Heart right ventricle (tissue), 16 donors: ENCODE results near the gene ADH1C. TPM values are rescaled to one million over a fixed set of nuclear protein-coding genes. Genes with fewer than 3 reads are reported as not detected.
A peak's percentile ranks its signal among the peaks of the same experiment; 100 is the strongest.
"Not testable (repeated sequence)": the region's sequence is repeated elsewhere in the genome, so short reads cannot be mapped to it uniquely, and the experiment has no call there.

Source experiments
- ATAC-seq, 8 donors: fragments of 200-7000 bp; cut with Tn5 transposase; one replicate each; pipeline ENCODE4 v1.9.1; 2020; ENCODE audit warnings: mild to moderate bottlenecking in 8 of 8, moderate library complexity in 8 of 8, moderate number of reproducible peaks in 1 of 8
- DNase-seq, 2 donors: peaks; one replicate each; pipeline ENCODE4 v3.0.0-alpha.2; 2020
- H3K27ac ChIP-seq, 10 donors: fragments of 200-600 bp; sonication (generic) in 2 of 10; one replicate each; pipeline versions ENCODE4 v1.5.0 to v1.8.0; 2020 to 2022; ENCODE audit warnings: mild to moderate bottlenecking in 3 of 10
- H3K27me3 ChIP-seq, 7 donors: fragments of 200-600 bp; one replicate each; pipeline ENCODE4 v1.8.0; 2021 to 2022; ENCODE audit warnings: mild to moderate bottlenecking in 2 of 7
- H3K36me3 ChIP-seq, 9 donors: fragments of 200-600 bp; sonication (generic) in 1 of 9; one replicate each; pipeline versions ENCODE4 v1.5.0 to v1.8.0; 2020 to 2022; ENCODE audit warnings: mild to moderate bottlenecking in 2 of 9
- H3K4me1 ChIP-seq, 9 donors: fragments of 200-600 bp; sonication (generic) in 1 of 9; one replicate each; pipeline versions ENCODE4 v1.5.0 to v1.8.0; 2020 to 2022; ENCODE audit warnings: mild to moderate bottlenecking in 4 of 9
- H3K4me3 ChIP-seq, 10 donors: fragments of 200-600 bp; sonication (generic) in 2 of 10; one replicate each; pipeline versions ENCODE4 v1.5.0 to v1.8.0; 2020 to 2022; ENCODE audit warnings: mild to moderate bottlenecking in 7 of 10, moderate library complexity in 2 of 10
- H3K9me3 ChIP-seq, 11 donors: fragments of 200-600 bp in 10 of 11; sonication (generic) in 2 of 11; one replicate each; pipeline versions ENCODE4 v1.5.0 to v1.8.0; 2013 to 2022; ENCODE audit warnings: mild to moderate bottlenecking in 2 of 11, control low read depth in 1 of 11, moderate library complexity in 1 of 11
- CTCF ChIP-seq, 9 donors: fragments of 200-600 bp; sonication (generic) in 2 of 9; IDR thresholded peaks; one replicate each; pipeline versions ENCODE4 v1.5.0 to v1.8.0; 2021 to 2022; ENCODE audit warnings: antibody characterized with exemption in 9 of 9, mild to moderate bottlenecking in 5 of 9, moderate library complexity in 1 of 9
- WGBS, 2 donors: extraction: QIAGEN DNeasy Blood & Tissue Kit; methylation state at CpG; one replicate each; pipeline ENCODE4 v1.1.7; 2013; ENCODE audit warnings: inconsistent platforms in 1 of 2; 5-methylcytosine and 5-hydroxymethylcytosine counted together
- intact Hi-C, 10 donors: fragments of 100-400 bp; cut with DNase I; formaldehyde crosslinking; loops; one replicate each; pipeline versions ENCODE4 v1.11.1 to v1.14.2; 2022
- polyA plus RNA-seq, 2 donors: library from polyadenylated mRNA; stranded (reverse); fragments of 200-250 nt; gene quantifications; one replicate each; pipeline ENCODE4 v1.2.3, GENCODE V29; 2013
- total RNA-seq, 10 donors: library from RNA; stranded (reverse); fragmentation: NEBNext Ultra II Directional in 3 of 10; extraction: Animal tissue kit (Norgen Biotek cat#: 25700) in 3 of 10; gene quantifications; one replicate each; pipeline versions ENCODE4 v1.2.1 to v1.2.4, GENCODE V29; 2021 to 2023
- donor health status: Arrhythmogenic right ventricular cardiomyopathy.
- donor health status: ischemic (EF 13 %, LVEDD 7.1; RV severe dilation, severe dysfunction).
- donor health status: healthy with polysubstance abuse.
- donor health status: DM: no; HTN: yes; CAD: no.
- donor health status: DM: no; HTN: no; CAD: no.
- donor health status: ischemic (EF 25% LVEDD 6.9; RV normal size, moderate dysfunction).
- donor health status: ischemic (EF 25% LVEDD 5.7; RV mildly dilated, moderate dysfunction).
- donor health status: healthy.
- donor health status: DM: yes; HTN: yes; CAD: no.
- donor health status: Ischemic cardiomyopathy.
- donor health status: ischemic (EF 35%, LVEDD 5.7; RV mildly dilated, moderate dysfunction).
- donor health status: nonischemic (EF 11% LVEDD 7.7; RV severe dilation, severe dysfunction).
- donor health status: DM: yes; HTN: yes; CAD: no.
- donor health status: PGD.
- donor health status: ischemic (EF 29% LVEDD 5.4; RV normal size, mild dysfunction).
- donor health status: nonischemic (EF 23%, LVEDD 6.1; RV moderate dilation, normal function).

The ADH1C gene
- total and polyA plus RNA-seq, 12 donors = 0.85 to 8.6 (median 2.1) TPM

- TF ChIP-seq CTCF (IDR thresholded peaks at IDR 0.05) = no peak
- ATAC-seq (no peak), DNase-seq (no peak)
- Histone ChIP-seq H3K27ac (peak overlapping the region; percentile 10 to 69 (median 54)), H3K4me3 (no peak overlapping the region), H3K4me1 (peaks cover 0 to 25% (median 17%) of the 10 kb centered on the region in 9 donors), H3K36me3 (no peaks in the 10 kb centered on the region), H3K27me3 (no peaks in the 10 kb centered on the region), H3K9me3 (peaks cover 0 to 21% (median 0%) of the 10 kb centered on the region in 11 donors)
- 52 to 58% methylated on average over 1 of the region's 1 CpG for WGBS, 2 donors
- intact Hi-C loops = loop anchor here in 1 of 10 donors (10.0 kb wide), 2 partner anchors 60 to 120 kb away; no protein-coding TSS in a partner anchor
Observed at GRCh38 chr4:99324361-99324760, 28.2 kb downstream of the ADH1C start.

DNA sequence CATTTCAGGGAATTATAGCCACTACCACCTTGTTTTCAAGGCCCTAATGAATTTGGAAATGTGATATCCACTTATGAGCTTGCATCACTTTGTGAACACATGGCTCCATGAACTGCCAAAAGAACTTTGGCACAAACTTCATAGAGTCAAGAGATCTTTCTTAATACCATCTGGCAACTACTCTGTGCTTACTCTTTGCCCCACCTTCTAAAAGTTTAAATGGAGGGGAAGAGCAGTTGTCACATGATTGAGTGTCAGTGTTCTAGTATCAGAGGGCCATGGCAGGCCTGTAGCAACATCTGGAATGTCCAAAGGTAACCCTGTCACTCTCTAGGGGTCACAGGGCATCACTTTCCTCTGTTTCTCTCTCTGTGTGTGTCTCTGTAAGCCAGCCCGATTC, 28.8 kb downstream of the ADH1C start:
- peak; percentile 13 to 90 (median 77) for ATAC-seq
- H3K9me3 ChIP-seq = peaks cover 0 to 21% (median 0%) of the 10 kb centered on the region in 11 donors
- H3K4me1 ChIP-seq = peaks cover 0 to 25% (median 17%) of the 10 kb centered on the region in 9 donors
- no peak for TF ChIP-seq CTCF (IDR thresholded peaks at IDR 0.05)
- H3K36me3 ChIP-seq = no peaks in the 10 kb centered on the region
- H3K27ac ChIP-seq = peak overlapping the region in 9 of 10 donors; percentile 22 to 69 (median 55)
- WGBS, 2 donors = 89 to 92% methylated on average over 1 of the region's 1 CpG
- no peak for DNase-seq
- no peaks in the 10 kb centered on the region for H3K27me3 ChIP-seq
- H3K4me3 ChIP-seq = no peak overlapping the region
- intact Hi-C loops = loop anchor here in 1 of 10 donors (10.0 kb wide), 2 partner anchors 61 to 119 kb away; no protein-coding TSS in a partner anchor

DNA sequence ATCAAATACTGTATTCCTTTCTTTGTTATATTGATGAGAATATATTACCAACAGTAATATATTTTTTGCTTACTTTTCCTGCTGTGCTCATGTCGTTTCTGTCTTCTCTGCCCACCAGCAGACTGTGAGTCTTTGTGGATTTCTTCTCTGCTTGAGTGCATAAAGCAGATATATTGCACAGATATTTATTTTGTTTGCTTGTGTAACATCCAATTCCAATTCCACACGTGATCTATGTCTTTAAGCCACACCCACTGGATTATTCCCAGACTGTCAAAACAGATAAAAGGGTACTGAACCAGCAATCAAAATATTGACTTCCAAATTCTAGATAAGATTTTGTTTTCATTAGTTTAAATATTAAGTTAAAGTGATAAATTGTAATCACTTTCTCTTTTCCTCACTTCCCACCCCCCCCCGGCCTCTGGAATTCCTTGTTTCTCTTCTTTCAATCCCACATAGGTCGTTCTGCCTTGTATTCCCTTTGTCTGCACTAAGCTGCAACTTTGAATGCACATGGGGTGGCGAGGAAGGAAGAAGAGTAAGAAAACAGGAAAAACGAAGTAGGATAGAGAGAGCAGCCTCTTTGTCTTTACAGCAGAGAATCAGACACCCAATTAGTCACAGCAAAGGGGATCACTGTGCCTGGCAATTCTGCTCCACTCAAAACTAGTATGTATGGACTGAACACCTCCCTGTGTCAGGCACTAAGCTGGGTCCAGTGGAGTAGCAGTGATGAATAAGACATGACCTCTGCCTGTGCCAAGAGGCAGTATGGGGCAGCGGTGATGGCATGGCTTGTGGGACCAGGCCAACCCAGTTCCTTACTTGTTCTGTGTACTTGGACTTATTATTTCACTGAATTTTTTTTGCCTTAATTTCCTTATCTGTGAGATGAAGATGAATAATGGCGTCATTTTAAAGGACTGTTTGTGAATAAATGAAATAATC, 31.0 kb downstream of the ADH1C start, which contains the start of gene ADH1B:
Gene ADH1B (minus strand): TSS at position 161 of the 951 bp plus-strand sequence. CDS start 70 bp downstream, at position 91.
- 32 to 49% methylated on average over 8 of the region's 8 CpGs for WGBS, 2 donors
- Histone ChIP-seq H3K36me3 (no peaks in the 10 kb centered on the region), H3K9me3 (peaks cover 0 to 7% (median 0%) of the 10 kb centered on the region in 11 donors), H3K27ac (peak within 1 kb of the TSS in 4 of 10 donors; percentile 0 to 38 (median 16)), H3K27me3 (no peaks in the 10 kb centered on the region), H3K4me1 (peaks cover 0 to 25% (median 17%) of the 10 kb centered on the region in 9 donors), H3K4me3 (peak within 1 kb of the TSS in 8 of 10 donors; percentile 1 to 27 (median 17))
- ATAC-seq (no peak), DNase-seq (no peak)
- intact Hi-C loops = loop anchor here in 1 of 10 donors (10.0 kb wide), 2 partner anchors 63 to 117 kb away; no protein-coding TSS in a partner anchor
- no peak for TF ChIP-seq CTCF (IDR thresholded peaks at IDR 0.05)

DNA sequence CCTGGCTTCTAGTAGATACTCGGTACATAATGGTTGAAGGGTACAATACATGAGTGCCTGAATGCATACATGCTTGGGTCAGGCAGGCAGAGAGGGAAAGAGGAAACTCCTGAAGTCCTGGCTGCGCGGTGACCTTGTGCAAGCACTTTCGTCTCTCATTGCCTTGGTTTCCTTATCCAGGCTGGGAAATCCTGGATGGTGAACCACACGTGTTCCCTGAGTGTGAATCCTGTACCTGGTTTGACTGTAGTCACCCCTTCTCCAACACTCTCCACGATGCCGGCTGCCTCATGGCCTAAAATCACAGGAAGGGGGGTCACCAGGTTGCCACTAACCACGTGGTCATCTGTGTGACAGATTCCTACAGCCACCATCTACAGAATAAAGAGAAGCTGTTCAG, 34.7 kb downstream of the ADH1C start:
- H3K4me3 ChIP-seq, H3K9me3 ChIP-seq, H3K27ac ChIP-seq, H3K36me3 ChIP-seq, H3K27me3 ChIP-seq, ATAC-seq, DNase-seq, H3K4me1 ChIP-seq: not testable (repeated sequence)
- intact Hi-C loops = loop anchor here in 1 of 10 donors (5.0 kb wide), 1 partner anchor 84 kb away; no protein-coding TSS in a partner anchor
- 85 to 91% methylated on average over 8 of the region's 8 CpGs for WGBS, 2 donors
